ENCODE measurements around the gene CPPED1.

CPPED1 gene

DNA sequence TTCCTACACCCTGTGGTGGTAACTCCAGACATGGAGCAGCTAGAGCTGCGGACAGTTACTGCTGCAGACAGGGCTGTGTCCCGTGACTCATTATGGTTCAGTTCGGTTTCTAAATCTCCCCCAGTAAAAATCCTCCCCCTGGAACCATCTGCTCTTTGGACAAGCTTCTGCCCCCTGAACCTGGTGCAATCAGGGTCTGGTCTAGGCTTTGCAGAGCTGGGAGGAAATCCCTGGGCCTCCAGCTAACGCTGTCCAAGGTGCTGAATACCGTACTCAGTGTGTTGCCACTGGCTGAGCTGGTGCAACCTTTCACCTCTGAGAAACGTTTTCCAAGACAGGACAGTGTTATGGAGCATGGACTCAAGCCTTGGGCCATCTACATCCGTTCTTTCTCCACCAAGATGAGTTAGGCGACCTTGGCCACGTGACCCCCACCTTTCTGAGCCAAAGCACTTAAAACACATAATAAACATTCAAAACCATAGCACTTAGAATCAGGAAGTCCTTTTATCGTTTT lies 142.0 kb downstream of the CPPED1 start:
- no peak for DNase-seq (ENCODE audit: low read depth, low spot score)
- TF ChIP-seq, protein P1, sequence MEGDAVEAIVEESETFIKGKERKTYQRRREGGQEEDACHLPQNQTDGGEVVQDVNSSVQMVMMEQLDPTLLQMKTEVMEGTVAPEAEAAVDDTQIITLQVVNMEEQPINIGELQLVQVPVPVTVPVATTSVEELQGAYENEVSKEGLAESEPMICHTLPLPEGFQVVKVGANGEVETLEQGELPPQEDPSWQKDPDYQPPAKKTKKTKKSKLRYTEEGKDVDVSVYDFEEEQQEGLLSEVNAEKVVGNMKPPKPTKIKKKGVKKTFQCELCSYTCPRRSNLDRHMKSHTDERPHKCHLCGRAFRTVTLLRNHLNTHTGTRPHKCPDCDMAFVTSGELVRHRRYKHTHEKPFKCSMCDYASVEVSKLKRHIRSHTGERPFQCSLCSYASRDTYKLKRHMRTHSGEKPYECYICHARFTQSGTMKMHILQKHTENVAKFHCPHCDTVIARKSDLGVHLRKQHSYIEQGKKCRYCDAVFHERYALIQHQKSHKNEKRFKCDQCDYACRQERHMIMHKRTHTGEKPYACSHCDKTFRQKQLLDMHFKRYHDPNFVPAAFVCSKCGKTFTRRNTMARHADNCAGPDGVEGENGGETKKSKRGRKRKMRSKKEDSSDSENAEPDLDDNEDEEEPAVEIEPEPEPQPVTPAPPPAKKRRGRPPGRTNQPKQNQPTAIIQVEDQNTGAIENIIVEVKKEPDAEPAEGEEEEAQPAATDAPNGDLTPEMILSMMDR (IDR thresholded peaks at IDR 0.05; ENCODE audit: insufficient read depth, low read length, missing control alignments) = no peak
- H3K4me3 ChIP-seq (ENCODE audit: low read depth, low read length) = no peak overlapping the region
- POLR2A ChIA-PET = no interaction called here
- CTCF ChIA-PET = no interaction called here

DNA sequence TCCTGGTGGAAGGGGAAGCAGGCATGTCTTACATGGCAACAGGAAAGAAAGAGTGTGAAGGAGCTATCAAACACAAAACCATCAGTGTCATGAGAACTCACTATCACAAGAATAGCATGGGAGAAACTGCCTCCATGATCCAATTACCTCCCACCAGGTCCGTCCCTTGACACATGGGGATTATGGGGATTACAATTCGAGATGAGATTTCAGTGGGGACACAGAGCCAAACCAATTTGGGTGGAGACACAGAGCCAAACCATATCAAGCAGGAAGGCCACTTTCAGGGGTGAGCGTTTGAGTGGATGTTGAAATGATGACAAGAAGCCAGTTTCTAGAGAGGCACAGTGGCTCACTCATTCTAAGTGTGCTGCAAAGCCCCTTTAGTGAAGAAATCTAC lies 143.8 kb downstream of the CPPED1 start:
- POLR2A ChIA-PET = no interaction called here
- CTCF ChIA-PET = no interaction called here
- DNase-seq (ENCODE audit: low read depth, low spot score) = no peak
- no peak overlapping the region for H3K4me3 ChIP-seq (ENCODE audit: low read depth, low read length)
- TF ChIP-seq, protein P1 (IDR thresholded peaks at IDR 0.05; ENCODE audit: insufficient read depth, low read length, missing control alignments) = no peak

DNA sequence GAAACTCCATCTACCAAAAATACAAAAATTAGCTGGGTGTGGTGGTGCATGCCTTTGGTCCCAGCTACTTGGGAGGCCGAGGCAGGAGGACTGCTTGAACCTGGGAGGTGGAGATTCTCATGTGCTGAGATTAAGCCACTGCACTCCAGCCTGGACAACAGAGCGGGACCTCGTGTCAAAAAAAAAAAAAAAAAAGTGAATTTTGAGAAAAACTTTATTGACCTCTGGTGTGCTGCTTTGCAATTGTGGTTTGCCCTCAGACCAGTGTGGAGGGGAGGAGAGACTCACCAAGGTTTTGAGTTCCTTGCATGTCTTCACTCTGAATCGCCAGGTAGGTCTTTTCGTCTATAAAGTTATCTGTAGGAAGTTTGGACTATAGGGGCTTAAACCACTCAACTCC lies 145.2 kb downstream of the CPPED1 start:
- ChIA-PET CTCF (no interaction called here), POLR2A (no interaction called here)
- no peak overlapping the region for H3K4me3 ChIP-seq (ENCODE audit: low read depth, low read length)
- TF ChIP-seq, protein P1 (IDR thresholded peaks at IDR 0.05; ENCODE audit: insufficient read depth, low read length, missing control alignments) = no peak
- DNase-seq (ENCODE audit: low read depth, low spot score) = no peak

DNA sequence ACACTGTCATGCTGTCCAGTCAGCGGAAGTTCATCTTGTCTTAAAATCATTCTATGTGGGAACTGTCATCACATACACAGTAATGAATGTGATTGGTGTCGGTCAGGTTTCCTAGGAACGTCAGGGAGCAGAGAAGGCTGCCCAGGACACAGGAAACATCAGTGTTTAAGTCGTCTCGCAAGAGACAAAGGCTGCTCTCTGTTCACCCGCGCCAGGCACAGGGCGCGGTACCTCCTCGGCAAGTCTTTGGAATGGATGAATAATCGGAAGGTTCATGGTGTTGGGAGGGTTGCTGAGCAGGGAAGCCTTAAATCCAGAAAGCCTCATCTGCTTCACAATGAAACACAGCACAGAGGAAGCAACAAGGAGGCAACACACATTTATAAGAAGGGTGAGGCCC lies 148.2 kb downstream of the CPPED1 start:
- ChIA-PET POLR2A (no interaction called here), CTCF (no interaction called here)
- TF ChIP-seq, protein P1 (IDR thresholded peaks at IDR 0.05; ENCODE audit: insufficient read depth, low read length, missing control alignments) = no peak
- no peak for DNase-seq (ENCODE audit: low read depth, low spot score)
- no peak overlapping the region for H3K4me3 ChIP-seq (ENCODE audit: low read depth, low read length)

DNA sequence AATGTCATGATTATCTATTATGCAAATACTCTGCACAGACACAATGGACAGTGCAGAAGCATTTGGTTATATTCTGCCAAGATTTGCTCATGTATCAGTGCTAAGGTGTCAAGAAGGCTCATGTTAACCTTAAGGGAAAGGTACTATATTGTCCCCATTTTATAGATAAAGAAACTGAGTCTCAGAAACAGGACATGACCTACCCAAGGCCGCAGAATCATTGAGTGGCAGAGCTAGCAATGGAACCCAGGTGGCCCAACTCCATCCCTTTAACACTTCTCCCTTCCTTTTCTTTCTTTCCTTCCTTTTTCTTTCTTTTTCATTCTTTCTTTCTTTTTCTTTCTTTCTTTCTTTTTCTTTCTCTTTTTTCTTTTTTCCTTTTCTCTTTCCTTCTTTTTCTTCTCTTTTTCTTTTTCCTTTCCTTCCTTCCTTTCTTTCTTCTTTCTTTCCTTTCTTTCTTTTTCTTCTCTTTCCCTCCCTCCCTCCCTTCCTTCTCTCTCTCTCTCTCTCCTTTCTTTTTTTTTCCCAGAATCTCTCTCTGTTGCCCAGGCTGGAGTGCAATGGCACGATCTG lies 149.8 kb downstream of the CPPED1 start:
- CTCF ChIA-PET = no interaction called here
- POLR2A ChIA-PET = no interaction called here
- TF ChIP-seq, protein P1 (IDR thresholded peaks at IDR 0.05; ENCODE audit: insufficient read depth, low read length, missing control alignments) = no peak
- DNase-seq (ENCODE audit: low read depth, low spot score) = no peak
- no peak overlapping the region for H3K4me3 ChIP-seq (ENCODE audit: low read depth, low read length)

DNA sequence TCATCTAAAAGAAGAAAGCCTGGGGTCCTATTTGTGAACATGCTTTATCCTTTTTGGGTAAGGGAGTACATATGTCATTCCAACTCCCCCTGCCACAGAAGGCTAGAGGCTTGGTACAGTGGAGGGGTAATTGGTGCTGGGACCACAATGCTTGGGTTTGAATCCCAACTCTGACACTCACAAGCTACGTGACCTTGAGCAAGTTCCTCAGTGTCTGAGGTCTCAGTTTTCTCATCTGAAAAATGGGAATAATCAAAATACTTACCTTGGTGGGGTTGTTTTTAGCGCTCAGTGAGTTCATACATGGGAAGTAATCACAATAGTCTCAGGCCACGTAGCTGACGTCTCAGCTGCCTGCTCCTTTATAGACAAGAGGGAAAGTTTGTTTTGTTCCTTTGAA lies 150.8 kb downstream of the CPPED1 start:
- CTCF ChIA-PET = no interaction called here
- TF ChIP-seq, protein P1 (IDR thresholded peaks at IDR 0.05; ENCODE audit: insufficient read depth, low read length, missing control alignments) = no peak
- no peak overlapping the region for H3K4me3 ChIP-seq (ENCODE audit: low read depth, low read length)
- no peak for DNase-seq (ENCODE audit: low read depth, low spot score)
- POLR2A ChIA-PET = no interaction called here

All from AG04449 (cell line).